Tibial nerve (tissue), 4 donors: ENCODE measurements around the gene GTF2B.

Experiments
- EP300 ChIP-seq, 2 donors: sonication (generic); formaldehyde crosslinking; IDR thresholded peaks; one replicate each; pipeline ENCODE4 v1.6.1; 2017; ENCODE audit warnings: antibody characterized with exemption in 2 of 2, mild to moderate bottlenecking in 1 of 2
- POLR2A ChIP-seq, 2 donors: fragments of 450-650 bp; IDR thresholded peaks; one replicate each; pipeline ENCODE4 v1.6.1; 2017; ENCODE audit warnings: antibody characterized with exemption in 2 of 2, mild to moderate bottlenecking in 2 of 2, moderate library complexity in 2 of 2
- TF ChIP-seq, protein P1 (sequence below), 5 experiments: fragments of 200-600 bp in 3 of 5; fragments of 450-650 bp in 2 of 5; sonication (generic) in 3 of 5; IDR thresholded peaks; one replicate each; pipeline ENCODE4 v1.5.1; 2016 to 2019; ENCODE audit warnings: antibody characterized with exemption in 5 of 5, mild to moderate bottlenecking in 3 of 5, moderate library complexity in 2 of 5

DNA sequence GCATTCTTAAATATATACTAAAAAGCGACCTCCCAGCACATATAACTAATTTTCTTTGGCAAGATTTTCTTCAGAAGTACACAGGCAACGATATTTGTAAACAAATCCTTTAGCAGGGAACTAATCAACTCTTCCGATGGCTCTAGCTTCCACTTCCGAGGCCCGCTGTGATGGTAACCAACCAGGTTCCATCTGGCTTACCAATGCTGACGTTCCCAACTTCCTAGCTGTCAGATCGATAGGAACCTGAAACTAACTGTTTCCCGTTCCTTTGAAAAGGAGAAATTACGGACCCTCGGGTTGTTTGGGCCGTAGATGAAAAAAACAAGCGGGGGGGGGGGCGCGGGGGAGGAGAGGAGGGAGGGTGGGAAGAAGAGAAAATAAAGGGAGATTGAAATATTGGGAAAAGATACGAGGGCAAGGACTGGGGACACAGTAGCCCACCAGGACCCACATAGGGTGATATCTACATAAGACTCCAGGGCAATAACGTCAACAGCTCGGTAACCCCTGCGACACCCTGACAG lies 513 bp downstream of the GTF2B start:
- TF ChIP-seq, protein P1, sequence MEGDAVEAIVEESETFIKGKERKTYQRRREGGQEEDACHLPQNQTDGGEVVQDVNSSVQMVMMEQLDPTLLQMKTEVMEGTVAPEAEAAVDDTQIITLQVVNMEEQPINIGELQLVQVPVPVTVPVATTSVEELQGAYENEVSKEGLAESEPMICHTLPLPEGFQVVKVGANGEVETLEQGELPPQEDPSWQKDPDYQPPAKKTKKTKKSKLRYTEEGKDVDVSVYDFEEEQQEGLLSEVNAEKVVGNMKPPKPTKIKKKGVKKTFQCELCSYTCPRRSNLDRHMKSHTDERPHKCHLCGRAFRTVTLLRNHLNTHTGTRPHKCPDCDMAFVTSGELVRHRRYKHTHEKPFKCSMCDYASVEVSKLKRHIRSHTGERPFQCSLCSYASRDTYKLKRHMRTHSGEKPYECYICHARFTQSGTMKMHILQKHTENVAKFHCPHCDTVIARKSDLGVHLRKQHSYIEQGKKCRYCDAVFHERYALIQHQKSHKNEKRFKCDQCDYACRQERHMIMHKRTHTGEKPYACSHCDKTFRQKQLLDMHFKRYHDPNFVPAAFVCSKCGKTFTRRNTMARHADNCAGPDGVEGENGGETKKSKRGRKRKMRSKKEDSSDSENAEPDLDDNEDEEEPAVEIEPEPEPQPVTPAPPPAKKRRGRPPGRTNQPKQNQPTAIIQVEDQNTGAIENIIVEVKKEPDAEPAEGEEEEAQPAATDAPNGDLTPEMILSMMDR (IDR thresholded peaks at IDR 0.05): no peak
- TF ChIP-seq EP300 (IDR thresholded peaks at IDR 0.05) (no peak), POLR2A (IDR thresholded peaks at IDR 0.05) (no peak)
